HG03571 (cell line): ENCODE data around the gene SOCS1.
A peak's percentile ranks its signal among the peaks of the same experiment; 100 is the strongest.

Experiments
- ATAC-seq: cut with Tn5 transposase; IDR thresholded peaks from one replicate; pipeline ENCODE4 v1.9.1; 2021; ENCODE audit not compliant: unreplicated experiment

Gene SOCS1

GRCh38 chr16:11248133-11248532 lies 7.9 kb downstream of the SOCS1 start:
- no peak for ATAC-seq

GRCh38 chr16:11245988-11246387 lies 10.0 kb downstream of the SOCS1 start:
- no peak for ATAC-seq

DNA sequence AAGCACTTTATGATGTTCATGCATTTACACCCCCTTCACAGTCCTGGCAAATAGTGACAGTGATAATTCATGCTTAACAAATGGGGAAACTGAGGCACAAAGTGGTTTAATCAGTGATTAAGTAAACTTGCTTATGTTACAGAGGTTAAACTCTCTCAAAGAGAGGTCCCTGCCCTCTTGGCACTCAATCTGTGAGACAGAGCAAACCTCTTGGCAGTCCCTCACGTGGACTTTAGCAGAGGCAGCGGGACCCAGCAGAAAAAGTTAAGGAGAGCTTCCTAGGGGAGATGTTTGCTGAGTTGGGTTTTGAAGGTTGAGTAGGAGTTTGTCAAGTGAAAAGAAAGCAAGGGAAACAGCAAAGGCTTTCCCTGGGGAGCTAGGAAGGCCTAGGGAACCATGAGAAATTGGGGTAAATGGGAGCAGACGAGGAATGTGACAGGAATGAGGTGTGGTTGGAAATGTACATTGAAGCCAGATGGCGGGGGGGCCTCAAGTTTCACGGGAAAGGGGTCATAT lies 10.7 kb downstream of the SOCS1 start:
- no peak for ATAC-seq

GRCh38 chr16:11242658-11243057 lies 13.3 kb downstream of the SOCS1 start:
- ATAC-seq, result no peak

- ATAC-seq, result no peak
Observed at GRCh38 chr16:11241480-11242204, 14.4 kb downstream of the SOCS1 start.

DNA sequence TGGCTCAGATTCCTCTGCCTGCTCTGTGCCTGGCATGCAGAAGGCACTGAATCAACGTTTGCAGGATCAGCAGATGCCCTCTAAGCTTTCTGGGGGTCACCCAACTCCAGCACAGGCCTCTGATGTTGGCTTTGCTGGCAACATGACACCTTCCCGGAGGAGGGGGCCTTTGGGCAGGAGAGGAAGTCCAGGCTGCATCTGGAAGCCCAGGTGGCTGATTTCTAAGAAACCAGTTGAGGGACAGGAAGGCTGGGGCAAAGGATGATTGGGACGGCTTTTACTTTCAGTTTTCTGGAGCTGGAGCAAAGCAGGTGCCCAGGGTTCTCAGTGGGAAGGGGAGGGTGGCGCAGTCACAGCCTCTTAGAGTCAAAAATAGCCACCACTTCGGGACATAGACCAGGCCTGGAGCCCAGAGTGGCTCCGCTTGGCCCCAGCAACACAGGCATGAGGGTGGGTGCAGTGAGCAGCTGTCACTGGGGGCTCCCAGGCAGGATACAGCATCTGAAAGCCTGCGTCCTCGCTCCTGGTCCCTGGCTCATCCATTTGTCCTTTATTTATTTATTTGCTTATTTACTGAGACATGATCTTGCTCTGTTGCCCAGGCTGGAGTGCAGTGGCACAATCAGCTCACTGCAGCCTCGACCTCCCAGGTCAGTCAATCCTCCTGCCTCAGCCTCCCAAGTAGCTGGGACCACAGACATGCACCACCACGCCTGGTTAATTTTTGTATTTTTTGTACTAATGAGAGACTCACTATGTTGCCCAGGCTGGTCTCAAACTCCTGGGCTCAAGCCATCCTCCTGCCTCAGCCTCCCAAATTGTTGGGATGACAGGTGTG lies 15.1 kb downstream of the SOCS1 start:
- no peak for ATAC-seq

DNA sequence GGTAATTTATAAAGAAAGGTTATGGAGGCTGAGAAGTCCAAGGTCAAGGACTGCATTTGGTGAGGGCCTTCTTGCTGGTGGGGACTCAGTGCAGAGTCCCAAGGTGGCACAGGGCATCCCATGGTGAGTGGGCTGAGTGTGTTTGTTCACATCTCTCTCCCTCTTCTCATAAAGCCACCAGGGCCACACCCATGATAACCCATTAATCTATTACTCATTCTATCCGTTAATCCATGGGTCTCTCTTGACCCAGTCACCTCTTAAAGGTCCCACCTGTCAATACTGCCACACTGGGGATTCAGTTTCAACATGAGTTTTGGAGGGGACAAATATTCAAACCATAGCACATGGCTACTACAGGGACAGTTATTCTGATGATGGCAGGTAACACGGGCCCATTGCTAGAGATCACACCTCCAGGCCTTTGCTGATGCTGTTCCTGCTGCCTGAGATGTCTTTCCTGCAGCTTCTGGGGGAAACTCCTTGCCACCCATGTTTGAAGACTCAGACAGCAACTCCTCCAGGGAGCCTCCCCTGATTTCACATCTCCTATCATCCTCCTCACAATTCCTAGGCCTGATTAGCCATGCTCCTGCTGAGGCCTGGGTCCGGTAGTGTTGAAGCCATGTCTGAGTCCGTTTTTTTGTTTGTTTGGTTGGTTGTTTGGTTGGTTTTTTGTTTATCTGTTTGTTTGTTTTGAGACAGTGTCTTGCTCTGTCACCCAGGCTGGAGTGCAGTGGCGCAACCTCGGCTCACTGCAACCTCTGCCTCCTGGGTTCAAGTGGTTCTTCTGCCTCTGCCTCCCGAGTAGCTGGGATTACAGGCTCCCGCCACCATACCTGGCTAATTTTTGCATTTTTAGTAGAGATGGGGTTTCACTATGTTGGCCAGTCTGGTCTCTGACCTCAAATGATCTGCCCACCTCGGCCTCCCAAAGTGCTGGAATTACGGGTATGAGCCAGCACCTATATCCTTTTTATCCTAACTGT lies 16.1 kb downstream of the SOCS1 start:
- no peak for ATAC-seq

GRCh38 chr16:11238272-11239202 lies 17.5 kb downstream of the SOCS1 start:
- no peak for ATAC-seq

DNA sequence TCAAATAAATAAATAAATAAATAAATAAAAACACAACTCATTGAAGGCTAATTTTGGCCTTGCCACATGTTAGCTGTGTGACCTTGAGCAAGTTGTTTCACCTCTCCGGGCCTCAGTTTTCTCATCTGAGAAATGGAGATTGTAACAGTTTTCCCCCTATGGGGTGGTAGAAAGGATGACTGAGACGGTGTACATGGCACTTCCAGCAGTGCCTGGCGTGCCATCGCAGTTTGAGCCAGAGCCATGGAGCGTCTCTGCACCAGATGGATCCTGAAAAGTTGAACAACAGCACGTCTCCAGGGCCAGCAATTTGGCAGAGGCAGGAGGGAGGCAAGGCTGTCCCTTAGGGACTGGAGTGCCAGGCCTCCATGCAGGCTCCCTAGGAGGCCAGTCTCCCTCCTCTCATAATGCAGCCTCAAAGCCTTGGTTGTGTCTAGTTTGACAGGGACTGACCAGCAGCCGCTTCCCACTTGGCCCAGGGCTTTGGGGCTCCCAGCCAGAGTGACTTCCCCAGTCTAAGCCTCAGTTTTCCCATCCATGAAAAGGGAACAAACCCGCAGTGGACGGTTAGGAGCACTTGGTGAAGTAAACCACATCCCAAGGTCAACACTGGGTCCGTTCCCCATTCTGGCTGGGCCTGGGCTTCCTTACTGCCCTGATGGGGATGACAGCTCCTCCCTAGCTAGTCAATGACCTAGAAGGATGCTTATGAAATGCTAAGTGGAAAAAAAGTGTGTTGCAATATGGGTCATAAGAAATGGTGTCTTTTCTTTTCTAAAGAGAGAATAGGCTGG lies 19.3 kb downstream of the SOCS1 start:
- no peak for ATAC-seq

GRCh38 chr16:11235703-11235991 lies 20.4 kb downstream of the SOCS1 start:
- ATAC-seq, result no peak

- no peak for ATAC-seq
Observed at GRCh38 chr16:11234884-11235702, 20.9 kb downstream of the SOCS1 start.

DNA sequence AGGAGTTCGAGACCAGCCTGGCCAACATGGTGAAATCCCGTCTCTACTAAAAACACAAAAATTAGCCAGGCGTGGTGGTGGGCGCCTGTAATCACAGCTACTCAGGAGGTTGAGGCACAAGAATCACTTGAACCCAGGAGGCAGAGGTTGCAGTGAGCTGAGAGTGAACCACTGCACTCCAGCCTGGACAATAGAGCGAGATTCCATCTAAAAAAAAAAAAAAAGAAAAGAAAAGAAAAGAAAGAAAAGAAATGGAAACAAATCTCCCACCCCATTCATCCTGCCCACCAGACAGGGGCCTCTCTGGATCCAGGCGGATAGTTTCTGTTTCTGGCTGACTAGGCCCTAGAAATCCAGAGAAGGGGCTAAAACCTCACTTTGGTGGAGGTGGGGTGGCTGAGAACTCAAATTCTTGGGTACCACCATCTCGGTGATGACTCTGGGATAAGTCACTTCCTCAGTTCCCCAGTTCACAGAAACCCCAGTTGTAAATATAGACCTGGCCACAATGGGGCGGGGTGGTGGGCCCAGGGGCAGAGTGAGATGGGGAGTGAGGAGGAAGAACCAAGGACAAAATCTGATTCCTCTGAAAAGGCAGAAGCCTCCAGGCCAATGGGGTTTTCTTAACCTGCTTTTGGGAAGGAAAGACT lies 22.2 kb downstream of the SOCS1 start:
- no peak for ATAC-seq

DNA sequence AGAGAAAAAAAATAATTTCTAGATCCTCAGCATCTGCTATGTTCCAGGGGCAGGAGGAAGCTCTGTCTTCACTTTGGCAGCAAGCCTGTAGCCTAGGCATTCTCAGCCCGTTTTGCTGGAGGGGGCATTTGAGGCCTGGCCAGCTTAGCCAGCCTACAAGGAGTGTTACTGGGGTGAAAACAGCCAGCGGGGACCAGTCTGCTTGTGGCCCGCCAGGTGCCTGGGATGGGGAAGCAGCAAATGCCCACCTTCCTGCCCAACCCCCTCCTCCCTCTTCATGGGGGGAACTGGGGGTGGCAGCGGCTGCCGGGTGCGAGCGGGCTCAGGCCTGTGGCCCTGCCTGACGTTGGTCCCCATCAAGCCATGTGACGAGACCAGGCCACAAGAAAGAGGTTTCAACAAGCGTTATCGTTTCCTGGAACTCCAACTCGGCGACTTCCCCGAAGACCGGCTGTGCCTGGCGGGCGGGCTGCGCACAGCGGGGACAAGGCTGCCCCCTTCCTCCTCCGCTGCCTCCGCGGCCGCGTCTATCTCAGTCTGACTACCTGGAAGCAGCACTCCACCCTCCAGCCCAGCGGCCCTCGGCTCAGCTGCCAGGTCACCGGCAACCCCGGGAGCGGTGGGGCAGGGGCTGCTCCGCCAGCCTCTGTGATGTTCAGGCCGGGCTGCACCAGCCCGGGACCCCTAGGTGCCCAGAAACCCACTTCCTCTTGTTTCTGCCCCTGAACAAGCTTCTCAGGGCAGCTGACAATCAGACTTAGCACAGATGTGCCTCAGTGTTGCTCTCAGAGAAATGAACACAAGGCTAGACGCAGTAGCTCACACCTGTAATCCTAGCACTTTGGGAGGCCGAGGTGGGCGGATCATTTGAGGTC lies 22.9 kb downstream of the SOCS1 start:
- peak; percentile 54 for ATAC-seq

DNA sequence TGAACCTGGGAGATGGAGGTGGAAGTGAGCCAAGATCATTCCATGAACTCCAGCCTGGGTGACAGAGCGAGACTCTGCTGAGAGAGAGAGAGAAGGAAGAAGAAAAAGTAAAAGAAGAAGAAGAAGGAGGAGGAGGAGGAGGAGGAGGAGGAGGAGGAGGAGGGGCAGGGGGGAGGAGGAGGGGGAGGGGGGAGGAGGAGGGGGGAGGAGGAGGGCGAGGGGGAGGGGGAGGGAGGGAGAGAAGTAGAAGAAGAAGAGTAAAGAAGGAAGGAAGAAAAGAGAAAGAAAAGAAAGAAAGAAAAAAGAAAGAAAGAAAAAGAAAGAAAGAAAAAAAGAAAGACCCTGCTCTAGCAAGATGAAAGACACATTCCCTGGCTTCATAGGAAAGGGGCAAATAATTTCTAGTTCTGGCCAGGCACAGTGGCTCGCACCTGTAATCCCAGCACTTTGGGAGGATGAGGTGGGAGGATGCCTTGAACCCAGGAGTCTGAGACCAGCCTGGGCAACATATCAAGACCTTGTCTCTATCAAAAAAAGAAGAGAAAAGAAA lies 23.6 kb downstream of the SOCS1 start:
- no peak for ATAC-seq

- no peak for ATAC-seq
Observed at GRCh38 chr16:11231367-11231970, 24.5 kb downstream of the SOCS1 start.

- ATAC-seq, result no peak
Observed at GRCh38 chr16:11229906-11230305, 26.1 kb downstream of the SOCS1 start.
